ENCODE measurements around the gene TARDBP.
"Not testable (repeated sequence)": the region's sequence is repeated elsewhere in the genome, so short reads cannot be mapped to it uniquely, and the experiment has no call there.

Gene TARDBP

GRCh38 chr1:11044086-11044848, 31.8 kb downstream of the TARDBP start:
- no peak for DNase-seq

GRCh38 chr1:11044849-11045427, 32.5 kb downstream of the TARDBP start:
- DNase-seq, result no peak

GRCh38 chr1:11045428-11046269, 33.2 kb downstream of the TARDBP start:
- no peak for DNase-seq

- DNase-seq, result no peak
Observed at GRCh38 chr1:11046270-11046566, 33.8 kb downstream of the TARDBP start.

- DNase-seq, result no peak
Observed at GRCh38 chr1:11046625-11047365, 34.3 kb downstream of the TARDBP start, which contains the start of gene MASP2. MASP2 (minus strand) TSS chr1:11047239; CDS start chr1:11047207, 32 bp downstream.

- DNase-seq, result not testable (repeated sequence)
Observed at GRCh38 chr1:11051121-11051520, 38.7 kb downstream of the TARDBP start.

- no peak for DNase-seq
Observed at GRCh38 chr1:11051781-11052511, 39.5 kb downstream of the TARDBP start.

- DNase-seq, result no peak
Observed at GRCh38 chr1:11052839-11053757, 40.6 kb downstream of the TARDBP start.

GRCh38 chr1:11053758-11054137, 41.3 kb downstream of the TARDBP start:
- no peak for DNase-seq

- no peak for DNase-seq
Observed at GRCh38 chr1:11054181-11054580, 41.7 kb downstream of the TARDBP start.

- DNase-seq, result no peak
Observed at GRCh38 chr1:11054666-11055065, 42.2 kb downstream of the TARDBP start.

GRCh38 chr1:11055676-11056075, 43.2 kb downstream of the TARDBP start:
- DNase-seq, result no peak

- DNase-seq, result no peak
Observed at GRCh38 chr1:11056504-11056903, 44.0 kb downstream of the TARDBP start.

GRCh38 chr1:11057477-11057876, 45.0 kb downstream of the TARDBP start:
- no peak for DNase-seq

GRCh38 chr1:11058026-11058425, 45.6 kb downstream of the TARDBP start:
- DNase-seq, result no peak

GRCh38 chr1:11058595-11059154, 46.2 kb downstream of the TARDBP start:
- no peak for DNase-seq

- no peak for DNase-seq
Observed at GRCh38 chr1:11059155-11059967, 46.9 kb downstream of the TARDBP start.

GRCh38 chr1:11059968-11060830, 47.7 kb downstream of the TARDBP start, which contains the start of gene SRM:
SRM (minus strand) TSS chr1:11060018; CDS start chr1:11059943, 75 bp downstream.
- DNase-seq, result peak; percentile 94

Measured in left hindlimb (tissue), 1 donor.